ENCODE measurements around the gene PTPN14. TPM values are rescaled to one million over a fixed set of nuclear protein-coding genes. Genes with fewer than 3 reads are reported as not detected.

Gene PTPN14
- total and polyA plus RNA-seq, 11 donors = 8.7 to 52.0 (median 33.5) TPM

DNA sequence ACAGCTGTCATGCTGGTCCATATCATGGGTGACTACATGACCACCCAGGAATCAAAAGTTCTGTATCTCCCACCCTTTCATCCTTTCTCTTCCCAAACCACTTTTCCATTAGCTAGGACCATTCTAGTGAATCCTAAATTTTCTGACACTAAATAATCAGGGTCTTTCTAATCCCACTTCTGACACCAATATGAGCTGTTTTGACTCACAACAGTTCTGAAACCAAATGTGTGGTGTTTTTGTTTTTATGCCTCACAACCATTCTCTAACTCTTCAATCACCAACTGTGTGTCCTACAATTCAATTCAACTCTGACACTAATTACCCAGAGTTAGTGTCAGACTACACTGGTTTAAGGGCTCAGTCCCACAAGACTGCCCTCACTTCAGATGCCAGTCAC, 206.5 kb downstream of the PTPN14 start:
- Histone ChIP-seq H3K27me3 (no peaks in the 10 kb centered on the region), H3K36me3 (peaks cover 0 to 41% (median 7%) of the 10 kb centered on the region in 9 donors), H3K9me3 (peaks cover 0 to 10% (median 0%) of the 10 kb centered on the region in 12 donors), H3K4me1 (peaks cover 0 to 15% (median 0%) of the 10 kb centered on the region in 12 donors), H3K4me3 (no peak overlapping the region), H3K27ac (no peak overlapping the region)
- intact Hi-C loops (cut with DNase I) = no loop called here
- ATAC-seq (no peak), DNase-seq (no peak)
- no peak for TF ChIP-seq POLR2A (IDR thresholded peaks at IDR 0.05)
- TF ChIP-seq CTCF (IDR thresholded peaks at IDR 0.05) = no peak

- intact Hi-C loops (cut with DNase I) = no loop called here
- TF ChIP-seq CTCF (IDR thresholded peaks at IDR 0.05) = no peak
- TF ChIP-seq POLR2A (IDR thresholded peaks at IDR 0.05) = no peak
- Histone ChIP-seq H3K27me3 (no peaks in the 10 kb centered on the region), H3K9me3 (peaks cover 0 to 10% (median 0%) of the 10 kb centered on the region in 12 donors), H3K36me3 (peaks cover 0 to 32% (median 7%) of the 10 kb centered on the region in 9 donors), H3K27ac (peak overlapping the region in 1 of 12 donors; percentile 4), H3K4me3 (no peak overlapping the region), H3K4me1 (peaks cover 0 to 28% (median 7%) of the 10 kb centered on the region in 12 donors)
- DNase-seq = no peak
- no peak for ATAC-seq
These were observed 208.9 kb downstream of the PTPN14 start for GRCh38 chr1:214342525-214342924.

DNA sequence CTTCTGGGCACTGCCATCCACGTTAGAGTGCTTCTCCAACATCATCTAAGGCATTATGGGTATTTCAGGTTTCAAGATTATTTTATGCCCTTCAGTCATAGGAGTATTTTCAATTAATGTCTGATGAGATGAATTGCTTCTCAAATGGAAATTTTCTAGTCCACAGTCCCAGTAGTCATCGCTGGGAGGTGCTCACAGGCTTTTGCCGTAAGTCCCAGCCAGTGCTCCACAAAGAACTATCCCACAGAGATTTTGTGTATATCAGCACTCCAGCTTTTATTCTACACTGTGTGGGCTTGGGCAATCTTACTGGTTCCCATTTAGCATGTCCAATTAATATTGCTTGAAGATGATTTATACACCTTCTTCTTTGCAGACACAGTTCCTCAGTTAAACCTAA, 209.5 kb downstream of the PTPN14 start:
- Histone ChIP-seq H3K9me3 (peaks cover 0 to 10% (median 0%) of the 10 kb centered on the region in 12 donors), H3K4me1 (peaks cover 0 to 34% (median 9%) of the 10 kb centered on the region in 12 donors), H3K36me3 (peaks cover 0 to 26% (median 7%) of the 10 kb centered on the region in 9 donors), H3K4me3 (no peak overlapping the region), H3K27ac (peak overlapping the region in 4 of 12 donors; percentile 20 to 78 (median 53)), H3K27me3 (no peaks in the 10 kb centered on the region)
- intact Hi-C loops (cut with DNase I) = no loop called here
- no peak for ATAC-seq
- TF ChIP-seq CTCF (IDR thresholded peaks at IDR 0.05) = no peak
- no peak for TF ChIP-seq POLR2A (IDR thresholded peaks at IDR 0.05)
- DNase-seq = no peak
- 71 to 85% (median 83%) methylated on average over 3 of the region's 3 CpGs for WGBS, 4 donors

- intact Hi-C loops (cut with DNase I) = no loop called here
- DNase-seq (no peak), ATAC-seq (peak in 1 of 4 donors; percentile 8)
- no peaks in the 10 kb centered on the region for H3K27me3 ChIP-seq
- peaks cover 0 to 34% (median 9%) of the 10 kb centered on the region in 12 donors for H3K4me1 ChIP-seq
- H3K36me3 ChIP-seq = peaks cover 0 to 23% (median 7%) of the 10 kb centered on the region in 9 donors
- TF ChIP-seq POLR2A (IDR thresholded peaks at IDR 0.05) (no peak), CTCF (IDR thresholded peaks at IDR 0.05) (no peak)
- H3K4me3 ChIP-seq = no peak overlapping the region
- 72 to 76% (median 74%) methylated on average over 3 of the region's 3 CpGs for WGBS, 4 donors
- peak overlapping the region in 5 of 12 donors; percentile 20 to 78 (median 49) for H3K27ac ChIP-seq
- peaks cover 0 to 10% (median 0%) of the 10 kb centered on the region in 12 donors for H3K9me3 ChIP-seq
These were observed 209.9 kb downstream of the PTPN14 start for GRCh38 chr1:214341459-214341858.
